GM21526 (cell line): ENCODE results near the gene NCAM1.

Source experiments
- ATAC-seq: cut with Tn5 transposase; IDR thresholded peaks from one replicate; pipeline ENCODE4 v1.9.1; 2021; ENCODE audit warnings: moderate library complexity; ENCODE audit not compliant: unreplicated experiment, low FRiP score

NCAM1 gene

GRCh38 chr11:113270080-113270479, 308.9 kb downstream of the NCAM1 start:
- no peak for ATAC-seq

- no peak for ATAC-seq
Observed at GRCh38 chr11:113271551-113272245, 310.5 kb downstream of the NCAM1 start.

DNA sequence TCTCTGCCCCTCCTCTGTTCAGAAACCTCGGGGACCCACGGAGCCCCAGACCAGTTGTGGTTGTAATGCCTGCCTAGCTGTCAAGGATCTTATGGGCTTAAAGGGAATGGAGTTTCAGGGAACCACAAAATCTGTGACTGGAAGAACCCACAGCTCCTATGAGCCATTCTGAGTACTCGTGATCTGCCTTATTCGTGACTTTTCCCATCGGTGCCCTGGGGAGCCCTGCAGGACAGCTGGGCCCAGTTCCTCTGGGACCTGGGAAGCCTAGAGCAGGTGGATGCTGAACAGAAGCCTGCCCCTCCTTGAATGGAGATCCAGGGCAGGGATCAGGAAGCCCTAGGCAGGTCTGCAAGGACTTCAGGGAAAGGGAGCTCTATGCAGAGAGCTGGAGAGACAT, 311.1 kb downstream of the NCAM1 start:
- ATAC-seq: no peak

GRCh38 chr11:113272927-113273615, 311.9 kb downstream of the NCAM1 start:
- no peak for ATAC-seq

DNA sequence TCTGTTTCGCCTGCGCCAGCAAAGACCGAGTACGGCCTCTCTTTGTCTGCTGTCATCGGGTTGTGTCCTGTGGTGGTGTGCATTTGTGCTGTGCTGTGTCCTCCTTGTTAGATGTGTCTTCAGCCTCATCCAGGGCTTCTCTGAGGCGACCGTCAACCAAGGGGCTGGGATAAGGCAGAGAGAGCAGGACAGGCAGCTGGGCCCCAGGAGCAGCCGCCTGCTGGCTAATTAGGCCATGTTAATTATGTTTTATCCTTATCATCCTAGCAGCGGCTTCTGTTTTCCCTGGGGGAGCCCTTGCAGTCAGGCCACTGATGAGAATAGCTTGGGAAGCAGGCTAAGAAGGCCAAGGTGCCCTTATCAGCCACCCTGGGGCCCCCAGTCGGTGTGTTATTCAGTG, 312.5 kb downstream of the NCAM1 start:
- ATAC-seq: no peak

DNA sequence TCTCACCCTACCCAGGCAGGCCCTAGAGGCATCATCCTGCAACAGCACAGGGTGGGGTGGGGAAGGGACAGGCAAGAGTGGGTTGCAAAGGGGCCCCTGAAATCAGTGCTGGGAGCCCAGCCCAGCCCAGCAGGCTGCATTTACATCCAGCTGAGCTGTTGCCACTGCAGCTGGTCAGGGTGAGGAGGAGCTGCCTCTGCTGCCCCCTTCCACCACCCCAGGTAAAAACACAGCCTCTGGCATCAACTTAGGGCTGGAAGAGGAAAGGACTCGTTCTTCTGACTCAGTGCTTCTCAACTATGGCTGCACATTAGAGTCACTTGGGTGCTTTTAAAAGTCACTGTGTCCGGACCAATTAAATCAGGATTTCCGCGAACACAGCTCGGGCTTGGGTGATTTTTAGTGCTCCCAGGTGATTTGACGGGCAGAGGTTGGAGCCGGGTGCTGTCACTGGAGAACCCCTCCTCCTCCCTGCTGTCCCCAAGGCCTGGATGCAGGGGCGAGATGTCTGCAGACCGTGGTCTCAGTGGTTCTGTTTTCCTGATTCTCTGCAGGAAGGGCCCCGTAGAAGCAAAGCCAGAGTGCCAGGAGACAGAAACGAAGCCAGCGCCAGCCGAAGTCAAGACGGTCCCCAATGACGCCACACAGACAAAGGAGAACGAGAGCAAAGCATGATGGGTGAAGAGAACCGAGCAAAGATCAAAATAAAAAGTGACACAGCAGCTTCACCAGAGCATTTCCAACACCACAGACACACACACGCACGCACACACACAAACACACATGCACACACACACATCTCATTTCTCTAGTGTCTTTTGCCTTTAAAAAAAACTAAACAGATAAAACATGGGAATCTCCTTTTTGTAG, 313.7 kb downstream of the NCAM1 start:
- ATAC-seq: no peak

- ATAC-seq: no peak
Observed at GRCh38 chr11:113275602-113276001, 314.4 kb downstream of the NCAM1 start.

- no peak for ATAC-seq
Observed at GRCh38 chr11:113276466-113276865, 315.2 kb downstream of the NCAM1 start.

- no peak for ATAC-seq
Observed at GRCh38 chr11:113277907-113278306, 316.7 kb downstream of the NCAM1 start.

DNA sequence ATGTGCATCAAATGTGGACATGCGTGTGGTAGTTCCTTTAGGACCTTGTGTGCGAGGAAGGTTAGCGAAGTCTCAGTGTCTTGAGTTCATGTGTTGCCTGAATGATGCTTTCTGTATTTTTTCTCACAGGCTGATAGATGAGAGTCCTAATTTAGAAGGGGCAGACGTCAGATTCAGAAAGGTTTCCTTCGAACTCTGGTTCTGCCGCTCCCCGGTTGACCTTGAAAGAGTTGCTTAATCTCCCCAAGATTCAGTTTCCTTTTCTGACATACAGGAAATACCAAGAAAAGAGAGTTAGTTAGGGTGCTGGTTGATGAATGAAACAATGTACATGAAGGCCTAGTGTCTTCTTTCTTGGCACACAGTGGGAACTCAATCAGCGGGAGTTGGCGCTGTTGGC, 317.3 kb downstream of the NCAM1 start:
- no peak for ATAC-seq

GRCh38 chr11:113278925-113279324, 317.7 kb downstream of the NCAM1 start:
- ATAC-seq: no peak

DNA sequence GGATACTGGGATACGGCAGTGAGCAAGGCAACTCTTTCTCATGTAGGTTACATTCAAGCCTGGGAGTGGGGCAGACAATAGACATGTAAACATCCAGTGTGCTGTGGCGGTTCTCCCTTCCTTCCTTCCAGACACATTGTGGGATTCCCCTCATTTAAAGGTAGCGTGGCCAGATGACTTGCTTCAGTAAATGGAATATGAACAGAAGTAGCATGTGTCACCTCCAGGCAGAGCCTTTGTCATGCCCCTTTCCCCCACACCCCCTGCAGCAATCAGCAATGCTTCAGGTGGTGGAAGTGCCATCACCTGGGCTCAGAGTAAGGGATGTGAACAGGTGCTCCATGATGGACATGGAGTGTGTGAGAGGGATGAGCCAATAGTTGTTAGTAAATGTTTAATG, 318.4 kb downstream of the NCAM1 start:
- ATAC-seq: no peak

DNA sequence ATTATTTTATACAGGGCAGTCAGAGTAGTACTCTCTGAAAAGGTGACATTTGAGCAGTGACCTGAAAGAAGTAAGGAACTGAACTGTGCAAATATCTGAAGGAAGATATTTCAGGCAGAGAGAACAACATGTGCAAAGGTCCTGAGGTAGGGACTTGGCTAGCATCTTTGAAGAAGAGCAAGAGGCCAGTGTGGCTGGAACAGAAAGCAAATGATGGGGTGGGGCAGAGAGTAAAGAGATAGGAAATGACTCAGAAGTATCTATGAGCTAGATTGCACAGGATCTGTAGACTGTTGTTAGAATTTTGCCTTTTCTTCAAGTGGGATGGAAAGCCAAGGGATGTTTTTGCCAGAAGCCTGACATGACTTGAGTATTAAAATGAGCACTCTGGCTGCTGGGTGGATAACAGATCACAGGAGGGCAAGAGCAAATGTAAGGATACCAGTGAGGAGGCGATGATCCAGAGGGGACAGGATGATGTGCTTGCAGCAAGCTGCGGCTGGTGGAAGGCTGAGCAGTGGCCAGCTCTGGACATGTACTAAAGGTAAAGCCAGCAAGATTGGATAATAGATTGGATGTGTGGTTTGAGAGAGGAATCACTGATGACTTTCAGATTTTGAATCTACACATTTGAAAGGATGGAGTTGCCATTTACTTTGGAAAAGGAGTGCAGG, 320.0 kb downstream of the NCAM1 start:
- ATAC-seq: no peak

DNA sequence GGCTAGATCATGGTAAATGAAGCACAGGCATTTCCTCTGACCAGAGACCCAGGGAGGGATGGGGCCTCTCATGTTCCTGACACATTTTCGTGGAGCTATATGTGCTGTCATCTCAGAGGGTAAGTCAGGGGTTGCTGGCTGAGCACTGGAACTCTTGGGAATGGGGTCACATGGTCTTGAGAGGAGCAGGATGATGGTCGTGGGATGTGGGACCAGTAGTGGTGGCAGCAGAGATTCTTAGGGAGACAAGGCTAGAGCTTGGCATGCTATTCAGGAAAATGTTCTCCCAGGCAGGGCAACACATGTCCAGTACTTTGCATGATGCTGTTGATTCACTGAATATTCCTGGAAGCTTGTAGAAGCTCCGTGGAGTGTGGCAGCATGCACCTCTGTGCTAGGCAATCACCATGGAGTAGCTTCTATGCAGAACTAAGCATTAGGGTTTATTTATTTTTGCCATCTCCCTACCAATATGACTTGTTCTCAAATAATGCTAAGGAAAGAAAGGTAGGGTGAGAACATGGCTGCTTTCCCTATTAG, 321.7 kb downstream of the NCAM1 start:
- ATAC-seq: no peak

- ATAC-seq: no peak
Observed at GRCh38 chr11:113283881-113284280, 322.7 kb downstream of the NCAM1 start.

DNA sequence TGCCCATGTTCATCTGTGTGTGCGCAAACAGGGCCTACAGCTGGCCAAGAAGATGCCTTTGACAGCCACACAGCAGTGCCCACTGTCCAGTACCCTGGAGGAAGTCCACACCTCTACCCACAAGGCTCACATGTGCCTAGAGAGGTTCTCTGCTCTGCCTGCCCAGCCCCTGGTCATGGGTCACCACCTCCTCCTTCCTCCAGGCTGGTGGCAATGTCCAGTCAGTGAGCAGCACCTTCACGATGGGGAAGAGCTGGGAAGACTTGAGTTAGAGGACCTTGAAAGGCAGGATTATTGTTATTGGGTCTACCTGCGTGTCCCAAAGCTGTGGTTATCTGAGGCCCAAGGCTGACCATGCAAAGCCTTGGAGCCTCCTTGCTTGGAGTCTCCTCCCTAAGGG, 324.8 kb downstream of the NCAM1 start:
- ATAC-seq: no peak

DNA sequence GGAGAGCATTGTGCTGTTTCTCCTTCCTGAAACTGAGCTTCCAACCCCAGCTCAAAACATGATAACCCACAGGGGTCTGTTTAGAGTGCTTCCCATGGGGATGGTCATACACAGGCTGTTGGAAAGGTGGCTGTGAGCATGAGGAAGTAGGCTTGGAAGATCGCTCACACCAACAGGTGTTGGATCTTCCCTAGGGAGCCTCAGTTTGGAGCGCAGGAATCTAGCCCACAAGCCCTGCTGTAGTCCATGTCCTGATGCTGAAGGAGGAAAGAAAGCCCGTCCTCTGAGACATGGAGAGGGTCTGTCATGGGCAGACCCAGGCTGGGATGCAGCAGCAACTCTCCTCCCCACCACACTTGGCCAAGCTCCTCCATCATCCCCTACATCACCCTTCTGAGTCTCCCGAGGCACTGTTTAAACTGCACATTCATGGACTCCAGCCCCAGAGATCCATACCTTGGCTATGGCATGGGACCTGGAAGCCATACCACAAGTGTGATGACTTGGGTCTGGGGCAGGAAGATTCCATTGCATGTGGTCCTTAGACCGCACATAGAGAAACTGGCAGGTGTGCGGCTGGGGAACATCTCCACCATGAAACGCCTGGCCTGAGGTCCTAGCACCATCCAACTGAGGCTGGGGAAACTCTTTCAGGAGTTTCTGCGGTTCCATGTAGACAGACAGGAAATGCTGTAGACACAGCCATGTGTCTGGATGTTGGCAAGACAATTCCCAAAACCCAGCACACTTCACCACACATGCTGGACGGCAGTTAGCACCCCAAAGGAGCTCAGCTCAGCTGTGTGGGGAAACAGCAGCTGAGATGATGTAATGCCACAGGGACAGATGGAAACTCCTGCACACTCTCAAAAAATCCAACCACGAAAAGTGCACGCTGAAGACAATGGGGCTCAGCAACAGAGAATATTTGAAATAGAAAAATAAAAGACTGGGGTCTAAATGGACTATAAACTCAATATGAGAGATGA, 325.6 kb downstream of the NCAM1 start:
- no peak for ATAC-seq

GRCh38 chr11:113287801-113288200, 326.6 kb downstream of the NCAM1 start:
- ATAC-seq: no peak

DNA sequence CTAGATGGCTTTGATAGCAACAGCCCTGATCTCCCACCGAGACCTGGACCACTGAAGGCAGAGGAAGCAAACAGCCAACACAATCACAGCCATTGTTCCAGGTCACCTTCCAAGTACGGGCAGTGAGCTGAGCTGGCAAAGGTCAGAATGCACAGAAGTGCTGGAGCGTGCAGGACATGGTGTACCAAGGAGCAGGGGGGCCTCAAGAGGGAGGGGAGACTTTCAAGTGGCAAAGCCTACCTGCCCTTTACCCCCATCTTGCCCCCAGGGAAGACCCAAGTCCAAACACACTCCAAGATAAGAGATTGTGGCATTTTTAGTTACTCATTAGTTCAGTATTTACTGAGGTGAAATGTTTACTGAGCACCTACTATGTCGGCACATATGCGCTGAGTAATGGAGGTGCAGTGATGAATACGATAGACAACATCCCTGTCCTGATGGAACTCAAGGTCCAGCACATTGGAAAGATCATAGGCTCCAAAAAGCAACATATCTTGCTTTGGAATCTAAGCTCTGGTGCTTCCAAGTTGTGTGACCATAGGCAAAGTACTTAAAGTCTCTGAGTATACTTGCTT, 327.2 kb downstream of the NCAM1 start:
- ATAC-seq: no peak
